ENCODE results near the gene GBX1.

The GBX1 gene

DNA sequence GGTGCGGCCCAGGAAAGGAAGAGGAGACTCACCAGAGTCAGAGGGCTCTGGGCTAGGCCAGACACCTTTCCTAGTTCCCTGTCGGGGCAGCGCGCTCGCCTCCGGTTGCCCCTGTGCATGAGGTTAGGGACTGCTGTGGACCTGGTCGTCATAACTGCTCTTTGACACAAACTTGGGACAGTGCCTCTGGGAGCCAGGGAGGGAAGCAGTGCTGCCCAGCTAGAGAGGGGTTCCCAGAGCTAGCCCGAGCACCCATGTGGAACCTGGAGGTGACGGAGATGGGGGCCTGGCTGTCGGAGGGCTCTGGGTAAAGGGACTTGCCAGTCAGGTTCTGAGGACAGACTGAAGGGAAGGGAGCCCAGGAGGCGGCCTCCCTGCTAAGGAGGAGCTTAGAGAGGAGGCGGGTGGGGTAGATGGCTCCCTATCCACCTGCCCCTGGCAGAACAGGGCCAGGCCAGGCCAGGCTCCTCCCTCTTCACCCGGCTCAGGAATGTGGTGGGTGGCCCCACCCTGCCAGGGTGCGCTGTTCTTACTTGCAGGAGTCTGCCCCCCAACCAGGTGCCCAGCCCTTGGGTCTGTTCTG, 51.6 kb downstream of the GBX1 start:
- DNase-seq (ENCODE audit: low read depth in 4 of 4, low spot score in 1 of 4): no peak

GRCh38 chr7:151115121-151115835, 52.2 kb downstream of the GBX1 start:
- DNase-seq (ENCODE audit: low read depth in 4 of 4, low spot score in 1 of 4): peak in 3 of 4 experiments; percentile 15 to 35 (median 25)

DNA sequence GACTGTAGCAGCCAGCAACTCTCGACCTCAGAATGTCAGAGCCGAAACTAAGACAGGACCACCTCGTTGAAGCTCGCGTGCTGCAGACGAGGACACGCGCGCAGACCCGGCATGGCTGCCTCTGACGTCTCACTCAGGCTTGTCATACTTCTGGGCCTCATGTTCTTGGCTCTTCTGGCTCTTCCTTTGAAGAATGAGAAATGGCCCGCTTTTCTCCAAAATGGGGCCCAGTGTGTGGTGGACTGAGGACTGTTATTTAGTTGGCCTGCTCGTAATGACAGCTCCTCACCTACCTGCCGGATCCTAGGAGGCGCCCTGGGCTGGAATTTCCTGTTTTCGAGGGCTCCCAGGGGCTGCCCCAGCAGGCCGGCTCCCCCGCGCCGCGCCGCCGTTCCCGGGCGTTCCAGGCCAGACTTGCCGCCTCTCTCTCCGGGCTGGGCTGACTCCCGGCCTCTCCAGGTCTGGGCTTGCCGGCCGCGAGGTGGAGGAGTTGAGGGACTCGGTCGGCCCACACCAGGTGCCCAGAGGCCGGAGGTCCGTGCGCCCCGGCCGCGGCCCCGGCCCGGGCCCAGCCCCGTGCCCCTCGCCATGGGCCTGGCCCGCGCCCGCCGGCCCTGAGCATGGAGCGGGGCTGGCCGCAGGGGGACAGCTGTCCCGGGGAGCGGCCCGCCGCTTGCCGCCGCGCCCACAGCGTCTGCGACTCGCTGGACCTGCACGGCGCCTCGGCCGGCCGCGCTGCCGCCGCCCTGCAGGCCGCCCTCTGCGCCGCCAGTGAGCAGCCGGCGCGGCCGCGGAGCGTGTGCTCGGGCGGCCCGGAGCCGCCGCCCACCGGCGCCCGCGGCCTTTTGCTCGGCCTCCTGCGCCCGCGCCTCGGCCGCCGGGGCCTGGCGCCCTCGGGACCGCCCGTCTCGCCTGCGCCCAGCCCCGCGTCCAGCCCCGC, 53.1 kb downstream of the GBX1 start:
- DNase-seq (ENCODE audit: low read depth in 4 of 4, low spot score in 1 of 4): no peak

DNA sequence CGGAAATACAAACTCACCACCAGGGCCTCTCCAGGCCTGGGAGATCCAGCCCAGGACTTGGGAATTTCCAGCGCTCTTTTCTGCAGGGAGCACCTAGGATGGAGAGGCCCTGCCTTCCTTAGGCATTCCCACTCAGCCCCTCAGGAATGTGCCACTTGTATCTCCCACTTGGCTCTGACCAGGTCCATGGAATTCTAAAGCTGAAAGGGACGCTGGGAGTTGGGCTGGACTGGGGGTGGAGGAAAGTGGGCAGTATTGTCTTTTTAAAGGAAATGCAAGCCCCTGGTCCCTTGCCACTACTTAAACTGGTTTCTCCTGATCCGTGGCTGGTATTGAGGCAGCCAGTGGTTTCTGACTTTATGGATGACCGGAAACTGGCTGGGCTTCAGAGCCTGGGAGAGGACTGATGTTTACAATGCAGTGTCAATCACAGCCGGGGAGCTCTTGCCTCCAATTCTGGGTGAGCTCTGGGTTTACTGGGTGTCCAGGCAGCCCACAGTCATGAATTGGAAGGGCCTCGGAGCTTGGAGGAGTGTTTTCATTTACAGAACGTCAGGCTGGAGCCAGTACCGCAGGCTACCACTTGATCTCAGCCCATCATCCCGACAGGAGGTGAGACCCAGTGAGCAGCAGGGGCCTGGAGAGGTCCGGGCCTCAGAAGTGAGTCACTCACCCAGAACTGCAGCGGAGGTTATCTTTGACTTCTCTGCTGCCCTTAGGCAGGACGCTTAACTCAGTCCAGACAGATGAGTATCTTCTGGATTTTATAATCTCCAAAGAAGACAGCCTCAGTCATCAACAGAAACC, 53.9 kb downstream of the GBX1 start:
- no peak for DNase-seq (ENCODE audit: low read depth in 4 of 4, low spot score in 1 of 4)

GRCh38 chr7:151110941-151111645, 56.4 kb downstream of the GBX1 start:
- peak; percentile 56 to 59 (median 58) for DNase-seq (ENCODE audit: low read depth in 4 of 4, low spot score in 1 of 4)

DNA sequence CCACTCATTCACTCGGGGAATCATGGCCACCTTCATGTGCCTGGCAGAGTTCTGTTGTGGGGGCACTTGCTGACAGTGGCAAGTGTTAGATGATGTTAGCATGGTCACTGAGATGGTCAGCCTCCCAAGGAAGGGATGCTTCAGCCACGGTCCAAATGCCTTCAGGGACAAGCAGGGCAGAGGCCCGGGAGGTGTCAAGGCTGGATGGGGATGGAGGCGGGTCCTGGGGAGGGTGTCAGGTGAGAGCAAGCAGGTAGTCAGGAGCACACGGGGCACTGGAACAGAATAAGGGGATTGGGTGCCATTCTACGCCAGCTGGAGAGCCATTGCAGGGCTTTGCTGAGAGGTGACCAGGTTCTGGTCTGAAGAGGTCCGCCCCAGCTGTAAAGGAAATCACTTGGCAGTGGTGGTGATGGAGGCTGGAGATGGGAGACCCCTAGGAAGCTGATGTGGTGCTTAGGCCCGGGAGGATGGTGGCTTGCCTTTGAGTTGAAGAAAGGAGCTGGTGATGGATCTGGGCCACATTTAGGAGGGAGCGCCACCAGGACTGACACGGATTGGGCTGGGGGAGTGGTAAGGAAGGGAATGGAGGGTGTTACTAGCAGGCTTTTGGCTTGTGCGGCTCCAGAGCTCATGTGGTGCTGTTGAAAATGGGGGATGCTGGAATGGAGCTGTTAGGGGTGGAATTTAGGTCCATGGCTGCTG, 57.1 kb downstream of the GBX1 start:
- DNase-seq (ENCODE audit: low read depth in 4 of 4, low spot score in 1 of 4): no peak

DNA sequence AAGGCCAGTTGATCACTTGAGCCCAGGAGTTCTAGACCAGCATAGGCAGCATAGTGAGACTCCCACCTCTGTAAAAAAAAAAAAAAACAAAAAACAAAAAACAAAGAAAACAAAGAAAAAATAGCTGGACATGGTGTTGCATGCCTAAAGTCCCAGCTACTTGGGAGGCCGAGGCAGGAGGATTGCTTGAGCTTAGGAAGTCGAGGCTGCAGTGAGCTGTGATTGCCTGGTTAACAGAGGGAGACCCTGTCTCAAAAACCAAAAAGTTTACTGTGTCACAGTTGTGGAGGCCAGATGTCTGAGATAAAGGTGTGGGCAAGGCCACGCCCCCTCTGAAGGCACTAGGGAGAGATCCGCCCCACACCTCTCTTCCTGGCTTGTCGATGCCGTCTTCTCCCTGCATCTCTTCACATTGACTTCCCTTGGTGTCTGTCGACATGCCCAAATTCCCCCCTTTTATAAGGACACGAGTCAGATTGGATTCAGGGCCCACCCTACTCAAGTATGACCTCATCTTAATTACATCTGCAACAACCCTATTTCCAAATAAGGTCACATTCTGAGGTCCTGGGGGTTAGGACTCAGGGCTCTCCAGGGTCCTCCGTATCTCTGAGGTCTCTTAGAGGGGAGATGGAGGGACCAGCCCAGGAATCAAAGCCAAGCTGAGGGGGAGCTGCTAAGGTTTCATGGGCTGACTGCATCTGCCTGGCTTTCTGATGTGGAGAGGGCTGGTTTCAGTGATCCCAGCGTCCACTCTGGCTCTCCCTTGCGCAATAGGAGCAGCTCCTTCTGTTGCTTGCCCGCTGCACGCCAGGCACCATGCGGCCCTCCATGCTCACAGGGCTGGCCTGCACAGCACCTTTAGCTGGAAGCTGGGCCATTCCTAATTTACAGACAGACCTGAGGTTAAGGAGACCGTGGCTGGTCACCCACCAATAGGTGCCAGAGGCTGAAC, 58.1 kb downstream of the GBX1 start:
- DNase-seq (ENCODE audit: low read depth in 4 of 4, low spot score in 1 of 4): no peak

DNA sequence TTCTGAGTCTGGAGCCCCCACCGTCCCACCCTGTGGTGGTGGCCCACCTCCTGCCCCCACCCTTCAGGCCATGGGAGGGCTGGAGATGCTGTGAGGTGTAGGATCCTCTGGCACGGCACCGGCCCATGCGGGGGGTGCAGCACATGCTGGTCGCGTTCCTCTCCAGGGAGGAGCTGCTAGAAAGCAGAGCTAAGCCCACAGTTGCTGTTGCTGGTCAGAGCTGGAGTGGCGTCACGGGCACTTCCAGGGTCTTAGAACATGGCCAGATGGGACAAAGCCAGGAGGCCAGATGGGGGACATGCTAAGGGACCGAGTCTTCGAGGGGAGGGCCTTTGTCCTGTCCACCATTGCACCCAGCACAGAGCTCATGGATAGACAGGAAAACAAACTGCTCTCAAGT, 59.6 kb downstream of the GBX1 start:
- DNase-seq (ENCODE audit: low read depth in 4 of 4, low spot score in 1 of 4): no peak

DNA sequence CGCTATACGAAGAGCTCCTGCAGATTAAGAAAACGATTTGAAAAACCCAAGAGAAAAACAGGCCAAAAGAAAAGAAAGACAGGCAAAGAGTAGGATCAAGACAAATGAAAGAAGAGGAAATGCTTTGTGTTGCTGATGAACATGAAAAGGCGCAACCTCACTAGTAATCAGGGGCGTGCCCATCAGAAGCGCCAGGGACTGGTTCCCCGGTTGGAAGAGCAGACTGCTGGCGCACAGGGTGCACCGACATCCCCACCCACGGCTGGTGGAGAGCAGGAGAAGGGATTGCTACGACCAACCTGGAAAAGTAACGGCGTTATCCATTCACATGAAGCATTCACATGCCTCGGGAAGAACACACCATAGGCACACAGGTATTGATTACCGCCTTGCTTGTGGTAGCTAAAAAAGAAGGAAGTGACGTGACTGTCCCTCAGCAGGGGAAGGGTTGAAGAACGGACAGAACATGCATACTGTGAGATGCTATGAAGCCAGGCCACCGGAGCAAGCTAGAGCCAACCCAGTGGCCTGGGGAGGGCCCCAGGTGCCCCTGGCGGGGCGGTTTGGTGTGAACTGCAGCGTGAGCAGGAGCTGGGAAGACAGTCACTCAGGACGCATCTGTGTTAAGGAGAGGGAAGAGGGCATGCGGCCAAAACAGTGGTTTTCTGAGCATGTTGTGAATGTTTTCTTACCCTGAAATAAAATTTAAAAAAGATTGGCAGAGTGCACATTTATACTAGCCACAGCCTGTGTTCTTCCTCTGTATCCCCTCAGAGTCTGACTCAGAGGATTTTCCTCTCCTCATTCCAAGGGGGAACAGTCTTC, 62.9 kb downstream of the GBX1 start:
- DNase-seq (ENCODE audit: low read depth in 4 of 4, low spot score in 1 of 4): no peak

DNA sequence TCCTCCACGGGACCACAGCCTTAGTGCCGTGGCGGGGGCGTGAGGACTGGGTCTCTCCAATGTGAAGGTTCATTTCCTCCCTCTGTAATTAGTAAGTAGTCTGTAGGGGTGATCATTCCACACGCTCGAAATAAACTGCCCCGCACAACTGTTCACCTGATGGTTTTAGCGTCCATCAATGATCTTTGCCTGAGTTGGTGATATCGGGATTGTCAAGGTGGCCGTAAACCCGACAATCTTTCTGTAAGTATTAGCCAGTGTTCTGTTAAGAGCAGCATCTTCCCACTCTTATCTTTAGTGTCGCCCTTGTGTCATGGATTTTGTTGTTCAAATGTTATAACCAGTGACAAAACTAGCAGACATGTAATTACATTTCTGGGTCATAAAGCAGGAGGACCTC, 63.5 kb downstream of the GBX1 start:
- no peak for DNase-seq (ENCODE audit: low read depth in 4 of 4, low spot score in 1 of 4)

DNA sequence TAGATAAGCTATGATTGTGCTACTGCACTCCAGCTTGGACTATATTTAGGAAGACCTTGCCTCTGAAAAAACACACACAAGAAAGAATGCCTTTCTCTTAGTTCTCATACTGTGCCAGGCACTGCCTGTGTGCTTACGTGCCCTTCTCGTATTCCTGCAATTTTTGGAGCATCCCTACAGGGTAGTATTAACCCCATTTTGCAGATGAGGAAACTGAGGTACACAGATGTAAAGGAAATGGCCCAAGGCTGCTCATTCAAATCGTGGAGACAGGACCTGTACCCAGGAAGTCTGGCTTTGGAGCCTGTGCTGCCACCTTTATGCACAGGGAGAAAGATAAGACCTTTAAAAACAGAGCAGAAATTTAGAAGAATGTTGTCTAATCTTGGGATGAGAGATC, 64.5 kb downstream of the GBX1 start:
- DNase-seq (ENCODE audit: low read depth in 4 of 4, low spot score in 1 of 4): no peak

- DNase-seq (ENCODE audit: low read depth in 4 of 4, low spot score in 1 of 4): no peak
Observed at GRCh38 chr7:151101621-151102396, 65.7 kb downstream of the GBX1 start.

GRCh38 chr7:151100921-151101320, 66.6 kb downstream of the GBX1 start:
- DNase-seq (ENCODE audit: low read depth in 4 of 4, low spot score in 1 of 4): no peak

DNA sequence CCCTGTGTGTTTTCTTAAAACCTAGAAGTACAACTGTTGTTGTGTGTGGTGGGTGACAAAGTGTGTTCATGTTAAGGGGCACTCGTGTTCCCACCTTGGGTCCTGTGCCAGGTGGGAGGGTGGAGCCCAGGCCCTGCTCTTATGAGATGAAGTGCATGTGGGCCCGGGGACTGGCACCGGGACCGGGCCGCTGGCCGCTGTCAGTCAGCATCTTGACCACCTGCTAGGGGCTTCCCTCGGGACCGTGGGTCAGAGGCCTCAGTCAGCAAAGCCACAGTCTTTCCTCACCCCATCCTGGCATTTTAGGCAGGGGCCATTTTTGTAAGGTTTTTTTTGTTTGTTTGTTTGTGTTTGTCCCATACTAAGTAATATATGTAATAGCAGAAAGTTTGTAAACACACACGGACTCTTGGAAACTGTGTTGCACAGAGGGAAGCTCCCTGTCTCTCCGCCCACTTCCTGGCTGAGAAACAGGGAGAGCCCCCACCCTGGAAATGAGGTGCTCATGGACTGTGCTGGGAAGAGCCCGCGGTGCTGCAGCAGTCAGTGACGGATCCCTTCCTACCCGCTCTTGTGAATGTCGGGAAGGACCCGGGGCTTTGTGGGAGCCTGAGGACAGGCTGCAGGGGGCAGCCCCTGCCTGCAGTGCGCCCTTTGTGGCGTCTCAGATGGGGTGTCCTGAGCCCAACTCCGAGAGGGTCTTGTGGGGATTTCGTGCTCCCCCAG, 67.8 kb downstream of the GBX1 start:
- DNase-seq (ENCODE audit: low read depth in 4 of 4, low spot score in 1 of 4): no peak

All from stimulated activated CD4-positive, alpha-beta T cell treated with anti-CD3 and anti-CD28 coated beads, Interleukin-1b, Interleukin-23, amount 100 ng/mL, for 24 hours (primary cell).